ENCODE results near the gene IRF9. TPM values are rescaled to one million over a fixed set of nuclear protein-coding genes. Genes with fewer than 3 reads are reported as not detected.

The IRF9 gene
- total and polyA plus RNA-seq, 2 of the 13 experiments (the other 11 are each of a cell fraction or from before 2014, with no cell fraction given), result 14.9 to 49.7 TPM

DNA sequence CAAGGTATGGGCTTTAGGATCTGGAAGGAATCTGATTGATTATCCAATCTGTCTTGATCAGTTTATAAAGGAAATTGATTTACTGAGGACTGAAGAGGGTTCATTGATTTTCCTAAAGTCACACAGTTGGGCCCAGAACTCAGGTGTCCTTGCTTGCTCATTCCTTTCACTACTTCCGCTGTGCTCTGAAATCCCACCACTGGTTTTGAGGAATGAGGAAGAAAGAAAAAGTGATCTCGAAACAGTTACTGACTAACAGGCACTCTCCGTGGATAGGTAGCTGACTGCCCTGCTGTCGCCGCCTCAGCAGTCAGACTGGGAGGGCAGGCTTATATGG lies 30.7 kb upstream of the IRF9 start, which contains the start of gene FITM1 (continued):
- TF ChIP-seq, protein P1, sequence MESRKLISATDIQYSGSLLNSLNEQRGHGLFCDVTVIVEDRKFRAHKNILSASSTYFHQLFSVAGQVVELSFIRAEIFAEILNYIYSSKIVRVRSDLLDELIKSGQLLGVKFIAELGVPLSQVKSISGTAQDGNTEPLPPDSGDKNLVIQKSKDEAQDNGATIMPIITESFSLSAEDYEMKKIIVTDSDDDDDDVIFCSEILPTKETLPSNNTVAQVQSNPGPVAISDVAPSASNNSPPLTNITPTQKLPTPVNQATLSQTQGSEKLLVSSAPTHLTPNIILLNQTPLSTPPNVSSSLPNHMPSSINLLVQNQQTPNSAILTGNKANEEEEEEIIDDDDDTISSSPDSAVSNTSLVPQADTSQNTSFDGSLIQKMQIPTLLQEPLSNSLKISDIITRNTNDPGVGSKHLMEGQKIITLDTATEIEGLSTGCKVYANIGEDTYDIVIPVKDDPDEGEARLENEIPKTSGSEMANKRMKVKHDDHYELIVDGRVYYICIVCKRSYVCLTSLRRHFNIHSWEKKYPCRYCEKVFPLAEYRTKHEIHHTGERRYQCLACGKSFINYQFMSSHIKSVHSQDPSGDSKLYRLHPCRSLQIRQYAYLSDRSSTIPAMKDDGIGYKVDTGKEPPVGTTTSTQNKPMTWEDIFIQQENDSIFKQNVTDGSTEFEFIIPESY (CRISPR knock-in tag; IDR thresholded peaks at IDR 0.05), result no peak
- TF ChIP-seq, protein P2, sequence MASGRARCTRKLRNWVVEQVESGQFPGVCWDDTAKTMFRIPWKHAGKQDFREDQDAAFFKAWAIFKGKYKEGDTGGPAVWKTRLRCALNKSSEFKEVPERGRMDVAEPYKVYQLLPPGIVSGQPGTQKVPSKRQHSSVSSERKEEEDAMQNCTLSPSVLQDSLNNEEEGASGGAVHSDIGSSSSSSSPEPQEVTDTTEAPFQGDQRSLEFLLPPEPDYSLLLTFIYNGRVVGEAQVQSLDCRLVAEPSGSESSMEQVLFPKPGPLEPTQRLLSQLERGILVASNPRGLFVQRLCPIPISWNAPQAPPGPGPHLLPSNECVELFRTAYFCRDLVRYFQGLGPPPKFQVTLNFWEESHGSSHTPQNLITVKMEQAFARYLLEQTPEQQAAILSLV (CRISPR knock-in tag; IDR thresholded peaks at IDR 0.05; ENCODE audit: borderline replicate concordance), result 0 out of 2 replicates have a peak, but pooled peaks have one; percentile 3
- TF ChIP-seq, protein P3, sequence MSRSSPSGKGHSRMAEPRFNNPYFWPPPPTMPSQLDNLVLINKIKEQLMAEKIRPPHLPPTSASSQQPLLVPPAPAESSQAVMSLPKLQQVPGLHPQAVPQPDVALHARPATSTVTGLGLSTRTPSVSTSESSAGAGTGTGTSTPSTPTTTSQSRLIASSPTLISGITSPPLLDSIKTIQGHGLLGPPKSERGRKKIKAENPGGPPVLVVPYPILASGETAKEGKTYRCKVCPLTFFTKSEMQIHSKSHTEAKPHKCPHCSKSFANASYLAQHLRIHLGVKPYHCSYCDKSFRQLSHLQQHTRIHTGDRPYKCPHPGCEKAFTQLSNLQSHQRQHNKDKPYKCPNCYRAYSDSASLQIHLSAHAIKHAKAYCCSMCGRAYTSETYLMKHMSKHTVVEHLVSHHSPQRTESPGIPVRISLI (CRISPR knock-in tag; IDR thresholded peaks at IDR 0.05; ENCODE audit: borderline replicate concordance), result no peak
- TF ChIP-seq MATR3 (CRISPR knock-in tag; IDR thresholded peaks at IDR 0.05), result no peak
- TF ChIP-seq, protein P4, sequence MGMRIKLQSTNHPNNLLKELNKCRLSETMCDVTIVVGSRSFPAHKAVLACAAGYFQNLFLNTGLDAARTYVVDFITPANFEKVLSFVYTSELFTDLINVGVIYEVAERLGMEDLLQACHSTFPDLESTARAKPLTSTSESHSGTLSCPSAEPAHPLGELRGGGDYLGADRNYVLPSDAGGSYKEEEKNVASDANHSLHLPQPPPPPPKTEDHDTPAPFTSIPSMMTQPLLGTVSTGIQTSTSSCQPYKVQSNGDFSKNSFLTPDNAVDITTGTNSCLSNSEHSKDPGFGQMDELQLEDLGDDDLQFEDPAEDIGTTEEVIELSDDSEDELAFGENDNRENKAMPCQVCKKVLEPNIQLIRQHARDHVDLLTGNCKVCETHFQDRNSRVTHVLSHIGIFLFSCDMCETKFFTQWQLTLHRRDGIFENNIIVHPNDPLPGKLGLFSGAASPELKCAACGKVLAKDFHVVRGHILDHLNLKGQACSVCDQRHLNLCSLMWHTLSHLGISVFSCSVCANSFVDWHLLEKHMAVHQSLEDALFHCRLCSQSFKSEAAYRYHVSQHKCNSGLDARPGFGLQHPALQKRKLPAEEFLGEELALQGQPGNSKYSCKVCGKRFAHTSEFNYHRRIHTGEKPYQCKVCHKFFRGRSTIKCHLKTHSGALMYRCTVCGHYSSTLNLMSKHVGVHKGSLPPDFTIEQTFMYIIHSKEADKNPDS (CRISPR knock-in tag; IDR thresholded peaks at IDR 0.05), result no peak
- TF ChIP-seq, protein P5, sequence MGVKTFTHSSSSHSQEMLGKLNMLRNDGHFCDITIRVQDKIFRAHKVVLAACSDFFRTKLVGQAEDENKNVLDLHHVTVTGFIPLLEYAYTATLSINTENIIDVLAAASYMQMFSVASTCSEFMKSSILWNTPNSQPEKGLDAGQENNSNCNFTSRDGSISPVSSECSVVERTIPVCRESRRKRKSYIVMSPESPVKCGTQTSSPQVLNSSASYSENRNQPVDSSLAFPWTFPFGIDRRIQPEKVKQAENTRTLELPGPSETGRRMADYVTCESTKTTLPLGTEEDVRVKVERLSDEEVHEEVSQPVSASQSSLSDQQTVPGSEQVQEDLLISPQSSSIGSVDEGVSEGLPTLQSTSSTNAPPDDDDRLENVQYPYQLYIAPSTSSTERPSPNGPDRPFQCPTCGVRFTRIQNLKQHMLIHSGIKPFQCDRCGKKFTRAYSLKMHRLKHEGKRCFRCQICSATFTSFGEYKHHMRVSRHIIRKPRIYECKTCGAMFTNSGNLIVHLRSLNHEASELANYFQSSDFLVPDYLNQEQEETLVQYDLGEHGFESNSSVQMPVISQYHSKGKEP (CRISPR knock-in tag; IDR thresholded peaks at IDR 0.05), result no peak
- TF ChIP-seq, protein P6, sequence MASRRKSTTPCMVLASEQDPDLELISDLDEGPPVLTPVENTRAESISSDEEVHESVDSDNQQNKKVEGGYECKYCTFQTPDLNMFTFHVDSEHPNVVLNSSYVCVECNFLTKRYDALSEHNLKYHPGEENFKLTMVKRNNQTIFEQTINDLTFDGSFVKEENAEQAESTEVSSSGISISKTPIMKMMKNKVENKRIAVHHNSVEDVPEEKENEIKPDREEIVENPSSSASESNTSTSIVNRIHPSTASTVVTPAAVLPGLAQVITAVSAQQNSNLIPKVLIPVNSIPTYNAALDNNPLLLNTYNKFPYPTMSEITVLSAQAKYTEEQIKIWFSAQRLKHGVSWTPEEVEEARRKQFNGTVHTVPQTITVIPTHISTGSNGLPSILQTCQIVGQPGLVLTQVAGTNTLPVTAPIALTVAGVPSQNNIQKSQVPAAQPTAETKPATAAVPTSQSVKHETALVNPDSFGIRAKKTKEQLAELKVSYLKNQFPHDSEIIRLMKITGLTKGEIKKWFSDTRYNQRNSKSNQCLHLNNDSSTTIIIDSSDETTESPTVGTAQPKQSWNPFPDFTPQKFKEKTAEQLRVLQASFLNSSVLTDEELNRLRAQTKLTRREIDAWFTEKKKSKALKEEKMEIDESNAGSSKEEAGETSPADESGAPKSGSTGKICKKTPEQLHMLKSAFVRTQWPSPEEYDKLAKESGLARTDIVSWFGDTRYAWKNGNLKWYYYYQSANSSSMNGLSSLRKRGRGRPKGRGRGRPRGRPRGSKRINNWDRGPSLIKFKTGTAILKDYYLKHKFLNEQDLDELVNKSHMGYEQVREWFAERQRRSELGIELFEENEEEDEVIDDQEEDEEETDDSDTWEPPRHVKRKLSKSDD (CRISPR knock-in tag; IDR thresholded peaks at IDR 0.05; ENCODE audit: low read depth), result no peak
- TF ChIP-seq MXI1 (IDR thresholded peaks at IDR 0.05; ENCODE audit: borderline replicate concordance, low read depth, low read length), result no peak
- no peak for TF ChIP-seq HDAC6 (IDR thresholded peaks at IDR 0.05; ENCODE audit: low read depth, low read length)
- TF ChIP-seq ZNF720 (CRISPR knock-in tag; IDR thresholded peaks at IDR 0.05), result no peak
- no peak for TF ChIP-seq ZZZ3 (CRISPR knock-in tag; IDR thresholded peaks at IDR 0.05; ENCODE audit: borderline replicate concordance)
- no peak for TF ChIP-seq ZNF546 (CRISPR knock-in tag; conservative IDR thresholded peaks at IDR 0.05)
- no peak for TF ChIP-seq ZNF737 (CRISPR knock-in tag; IDR thresholded peaks at IDR 0.05; ENCODE audit: borderline replicate concordance)
- no peak for TF ChIP-seq KLF11 (CRISPR knock-in tag; IDR thresholded peaks at IDR 0.05)
- no peak for TF ChIP-seq ZNF850 (CRISPR knock-in tag; conservative IDR thresholded peaks at IDR 0.05)
- TF ChIP-seq IRF2 (CRISPR knock-in tag; IDR thresholded peaks at IDR 0.05), result no peak
- TF ChIP-seq, protein P7, sequence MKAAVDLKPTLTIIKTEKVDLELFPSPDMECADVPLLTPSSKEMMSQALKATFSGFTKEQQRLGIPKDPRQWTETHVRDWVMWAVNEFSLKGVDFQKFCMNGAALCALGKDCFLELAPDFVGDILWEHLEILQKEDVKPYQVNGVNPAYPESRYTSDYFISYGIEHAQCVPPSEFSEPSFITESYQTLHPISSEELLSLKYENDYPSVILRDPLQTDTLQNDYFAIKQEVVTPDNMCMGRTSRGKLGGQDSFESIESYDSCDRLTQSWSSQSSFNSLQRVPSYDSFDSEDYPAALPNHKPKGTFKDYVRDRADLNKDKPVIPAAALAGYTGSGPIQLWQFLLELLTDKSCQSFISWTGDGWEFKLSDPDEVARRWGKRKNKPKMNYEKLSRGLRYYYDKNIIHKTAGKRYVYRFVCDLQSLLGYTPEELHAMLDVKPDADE (CRISPR knock-in tag; IDR thresholded peaks at IDR 0.05), result no peak
- no peak for TF ChIP-seq ZNF205 (CRISPR knock-in tag; IDR thresholded peaks at IDR 0.05)

Data from HepG2 (cell line).